Measurements from ENCODE around the gene PDZRN4. TPM values are rescaled to one million over a fixed set of nuclear protein-coding genes. Genes with fewer than 3 reads are reported as not detected.

Gene PDZRN4
- total and polyA plus RNA-seq, 2 donors (not counting 3 experiments of a cell fraction or from before 2014, with no cell fraction given) = not detected

- no peaks in the 10 kb centered on the region for H4K20me1 ChIP-seq (replicated peaks; ENCODE audit: control insufficient read depth, extremely low read depth, insufficient read depth, low read length)
- H3K4me3 ChIP-seq (replicated peaks in 1 of 3; ENCODE audit: insufficient read depth in 1 of 3, low read depth in 1 of 3, low read length in 3 of 3) = no peak overlapping the region
- no peak overlapping the region for H3K9ac ChIP-seq (replicated peaks; ENCODE audit: extremely low read depth, insufficient read depth, low read length)
- H2AFZ ChIP-seq (ENCODE audit: low read depth, low read length) = no peak overlapping the region
- H3K27ac ChIP-seq (ENCODE audit: insufficient read depth, low read depth, low read length) = no peak overlapping the region
- DNase-seq (ENCODE audit: low read depth, low spot score) (no peak), FAIRE-seq (no peak)
- ChIA-PET POLR2A (no interaction called here), CTCF (no interaction called here)
- H3K4me2 ChIP-seq (ENCODE audit: insufficient read depth, low read length) = no peak overlapping the region
- H3K27me3 ChIP-seq (ENCODE audit: control insufficient read depth in 2 of 2, insufficient read depth in 2 of 2, low read length in 2 of 2) = no peaks in the 10 kb centered on the region
- BruUV-seq (replicated peaks) = no TSS peak
- no peaks in the 10 kb centered on the region for H3K4me1 ChIP-seq (ENCODE audit: control insufficient read depth, extremely low read depth, insufficient read depth, low read length)
- dilution Hi-C loops (cut with MboI; ENCODE audit: extremely low pct_ligation_motif_present, low sequenced_read_pairs) (no loop called here), intact Hi-C loops (cut with micrococcal nuclease) (no loop called here)
- no peaks in the 10 kb centered on the region for H3K36me3 ChIP-seq (ENCODE audit: control insufficient read depth in 2 of 2, extremely low read depth in 1 of 2, insufficient read depth in 2 of 2, low read length in 2 of 2)
- no peaks in the 10 kb centered on the region for H3K79me2 ChIP-seq (ENCODE audit: control insufficient read depth, insufficient read depth, low read length)
- TF ChIP-seq EZH2 (IDR thresholded peaks at IDR 0.05; ENCODE audit: borderline replicate concordance, low read depth, low read length, severe bottlenecking) = no peak
- no peak for TF ChIP-seq CTCF (IDR thresholded peaks at IDR 0.05; ENCODE audit: extremely low read depth in 1 of 2, insufficient read depth in 1 of 2, low read depth in 1 of 2, low read length in 2 of 2)
- no peak for TF ChIP-seq POLR2A (IDR thresholded peaks at IDR 0.05; ENCODE audit: low read depth, low read length)
- TF ChIP-seq MYC (IDR thresholded peaks at IDR 0.05; ENCODE audit: low read depth, low read length) = no peak
- no peak for TF ChIP-seq MAX (IDR thresholded peaks at IDR 0.05; ENCODE audit: insufficient read depth, insufficient read length)
- TF ChIP-seq GATA2 (IDR thresholded peaks at IDR 0.05; ENCODE audit: insufficient read depth, insufficient read length, low read depth, low read length) = no peak
- no peak for TF ChIP-seq FOS (IDR thresholded peaks at IDR 0.05; ENCODE audit: borderline replicate concordance, insufficient read depth, low read length)
- TF ChIP-seq POLR2AphosphoS5 (IDR thresholded peaks at IDR 0.05; ENCODE audit: insufficient read depth, low read depth, low read length) = no peak
- no peak for TF ChIP-seq JUN (IDR thresholded peaks at IDR 0.05; ENCODE audit: borderline replicate concordance, insufficient read depth, insufficient read length, low read depth)
- no peaks in the 10 kb centered on the region for H3K9me1 ChIP-seq (replicated peaks; ENCODE audit: control insufficient read depth, extremely low read depth, insufficient read depth, low read length)
- no peaks in the 10 kb centered on the region for H3K9me3 ChIP-seq (replicated peaks; ENCODE audit: control insufficient read depth, insufficient read depth, low read length)
These were observed 342.3 kb downstream of the PDZRN4 start for GRCh38 chr12:41530441-41530840.
